Measurements from ENCODE around the gene ZXDA. TPM values are rescaled to one million over a fixed set of nuclear protein-coding genes. Genes with fewer than 3 reads are reported as not detected.

ZXDA gene
- total RNA-seq, 4 donors from 2014 or later = 11.4 to 14.3 (median 13.0) TPM

DNA sequence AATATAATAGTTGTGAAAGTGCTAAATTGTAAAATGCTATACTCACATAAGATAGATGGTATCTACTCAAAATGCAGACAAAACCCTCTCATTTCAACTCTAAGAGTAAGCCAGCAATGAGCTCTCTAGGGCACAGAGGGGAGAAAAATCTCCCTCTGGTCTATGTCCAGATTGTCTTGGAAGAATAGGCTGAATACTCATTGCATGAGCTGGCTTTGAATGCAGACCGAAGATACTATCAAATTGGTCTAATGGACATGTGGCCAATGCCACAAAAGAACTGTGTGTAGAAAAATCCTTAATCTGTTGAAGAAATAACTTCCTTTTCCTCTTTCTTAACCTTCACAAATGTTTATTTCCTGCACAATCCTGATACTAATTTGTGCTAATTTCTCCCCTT is 3.5 kb downstream of the ZXDA start:
- Histone ChIP-seq H3K36me3 (no peaks in the 10 kb centered on the region), H3K4me1 (peaks cover 0 to 23% (median 0%) of the 10 kb centered on the region in 4 donors), H3K27me3 (no peaks in the 10 kb centered on the region), H3K27ac (peak overlapping the region in 3 of 4 donors; percentile 7 to 73 (median 52)), H3K9me3 (no peaks in the 10 kb centered on the region), H3K4me3 (no peak overlapping the region)
- DNase-seq (ENCODE audit: low spot score in 2 of 2) = no peak
- no peak for TF ChIP-seq POLR2A (IDR thresholded peaks at IDR 0.05)
- no peak for TF ChIP-seq CTCF (IDR thresholded peaks at IDR 0.05)
- no peak for TF ChIP-seq EP300 (IDR thresholded peaks at IDR 0.05)
- 0 to 30% methylated on average over 1 of the region's 1 CpG for WGBS, 2 donors

DNA sequence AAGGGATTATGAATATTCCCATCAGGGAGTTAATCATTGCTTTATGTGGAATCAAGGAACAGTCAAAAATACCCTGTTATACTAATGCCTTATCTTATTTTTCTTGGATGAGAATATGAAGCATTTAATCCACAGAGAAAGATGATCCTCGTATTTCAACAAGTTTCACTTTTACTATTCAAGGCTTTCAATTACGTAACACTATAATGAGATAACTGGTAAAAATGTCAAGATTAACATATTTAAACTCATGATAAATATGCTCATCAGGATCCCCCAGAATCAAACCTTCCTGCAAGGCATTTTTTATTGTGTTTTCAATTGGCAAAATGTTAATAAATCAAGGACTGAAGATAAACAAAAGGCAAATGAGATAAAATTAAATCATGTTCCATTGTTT is 5.1 kb downstream of the ZXDA start:
- TF ChIP-seq CTCF (IDR thresholded peaks at IDR 0.05) = no peak
- no peak for DNase-seq (ENCODE audit: low spot score in 2 of 2)
- Histone ChIP-seq H3K4me3 (peak overlapping the region in 1 of 4 donors; percentile 15), H3K9me3 (no peaks in the 10 kb centered on the region), H3K27ac (peak overlapping the region; percentile 4 to 73 (median 48)), H3K4me1 (peaks cover 0 to 31% (median 2%) of the 10 kb centered on the region in 4 donors), H3K27me3 (no peaks in the 10 kb centered on the region), H3K36me3 (no peaks in the 10 kb centered on the region)
- WGBS, 2 donors = 6 to 31% methylated on average over 2 of the region's 2 CpGs

DNA sequence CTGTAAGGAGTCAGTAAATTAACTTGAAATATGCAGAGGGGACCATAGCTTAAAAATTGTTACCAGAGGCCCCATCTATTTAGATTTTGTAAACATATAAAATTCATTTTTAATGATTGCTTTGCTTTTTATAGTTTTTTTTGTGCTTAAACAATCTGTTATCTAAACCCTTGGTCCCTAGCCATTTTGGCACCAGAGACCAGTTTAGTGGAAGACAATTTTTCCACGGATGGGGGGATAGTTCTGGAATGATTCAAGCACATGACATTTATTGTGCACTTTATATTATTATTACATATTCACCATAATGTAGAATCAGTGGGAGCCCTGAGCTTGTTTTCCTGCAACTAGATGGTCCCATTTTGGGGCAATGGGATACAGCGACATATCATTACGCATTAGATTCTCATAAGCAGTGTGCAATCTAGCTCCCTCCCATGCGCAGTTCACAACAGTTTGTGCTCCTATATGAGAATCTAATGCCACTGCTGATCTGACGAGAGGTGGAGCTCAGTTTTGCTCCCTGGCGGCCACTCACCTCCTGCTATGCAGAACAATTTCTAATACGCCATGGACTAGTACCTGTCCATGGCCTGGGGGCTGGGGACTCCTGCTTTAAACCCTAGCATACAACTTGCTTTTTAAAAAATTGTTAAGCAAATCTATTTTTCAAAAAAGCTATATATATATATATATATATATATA is 5.9 kb downstream of the ZXDA start:
- Histone ChIP-seq H3K27ac (no peak overlapping the region), H3K4me3 (no peak overlapping the region), H3K9me3 (no peaks in the 10 kb centered on the region), H3K27me3 (no peaks in the 10 kb centered on the region), H3K36me3 (no peaks in the 10 kb centered on the region), H3K4me1 (peaks cover 0 to 31% (median 2%) of the 10 kb centered on the region in 4 donors)
- no peak for TF ChIP-seq POLR2A (IDR thresholded peaks at IDR 0.05)
- no peak for TF ChIP-seq EP300 (IDR thresholded peaks at IDR 0.05)
- TF ChIP-seq CTCF (IDR thresholded peaks at IDR 0.05) = no peak
- WGBS, 2 donors = 83 to 84% methylated on average over 7 of the region's 7 CpGs
- DNase-seq (ENCODE audit: low spot score in 2 of 2) = no peak

- no peak overlapping the region for H3K4me3 ChIP-seq
- H3K4me1 ChIP-seq = peaks cover 0 to 22% (median 2%) of the 10 kb centered on the region in 4 donors
- DNase-seq (ENCODE audit: low spot score in 2 of 2) = no peak
- H3K27ac ChIP-seq = no peak overlapping the region
- H3K36me3 ChIP-seq = no peaks in the 10 kb centered on the region
- TF ChIP-seq POLR2A (IDR thresholded peaks at IDR 0.05) = no peak
- TF ChIP-seq EP300 (IDR thresholded peaks at IDR 0.05) = no peak
- no peak for TF ChIP-seq CTCF (IDR thresholded peaks at IDR 0.05)
- no peaks in the 10 kb centered on the region for H3K27me3 ChIP-seq
- no peaks in the 10 kb centered on the region for H3K9me3 ChIP-seq
- 65 to 67% methylated on average over 2 of the region's 2 CpGs for WGBS, 2 donors
Observed at GRCh38 chrX:57902633-57903032, 7.6 kb downstream of the ZXDA start.

GRCh38 chrX:57901466-57901865 is 8.8 kb downstream of the ZXDA start:
- no peaks in the 10 kb centered on the region for H3K27me3 ChIP-seq
- H3K36me3 ChIP-seq = no peaks in the 10 kb centered on the region
- TF ChIP-seq CTCF (IDR thresholded peaks at IDR 0.05) (no peak), POLR2A (IDR thresholded peaks at IDR 0.05) (no peak), EP300 (IDR thresholded peaks at IDR 0.05) (no peak)
- DNase-seq (ENCODE audit: low spot score in 2 of 2) = no peak
- WGBS, 2 donors = 57 to 96% methylated on average over 1 of the region's 1 CpG
- peaks cover 0 to 13% (median 2%) of the 10 kb centered on the region in 4 donors for H3K4me1 ChIP-seq
- H3K27ac ChIP-seq = no peak overlapping the region
- H3K9me3 ChIP-seq = no peaks in the 10 kb centered on the region
- no peak overlapping the region for H3K4me3 ChIP-seq

Data from tibial nerve (tissue), 4 donors.